SK-N-SH (cell line): ENCODE data around the gene EVC2. TPM values are rescaled to one million over a fixed set of nuclear protein-coding genes. Genes with fewer than 3 reads are reported as not detected.
"Not testable (repeated sequence)": the region's sequence is repeated elsewhere in the genome, so short reads cannot be mapped to it uniquely, and the experiment has no call there.

Experiments
- CTCF ChIA-PET: fragments of 300-600, 350-600 bp; formaldehyde crosslinking; extraction: SDS; loops from one replicate; lab custom pipeline; 2021; lab: Yijun Ruan, JAX
- POLR2A ChIA-PET: fragments of 350-600 bp; sonication (Branson Sonifier 250); formaldehyde crosslinking; extraction: SDS; loops from one replicate; lab custom pipeline; 2020; ENCODE audit warnings: antibody characterized with exemption, inconsistent platforms; lab: Yijun Ruan, JAX
- DNase-seq: peaks from one replicate; pipeline ENCODE4 v3.0.0; 2012
- H2AFZ ChIP-seq: fragments of 200-600 bp; sonication (generic); 2 replicates; pipeline ENCODE4 v1.8.1; 2016; ENCODE audit warnings: antibody characterized with exemption, mild to moderate bottlenecking, low read depth
- H3F3A ChIP-seq: fragments of 200-600 bp; sonication (generic); replicated peaks from 2 replicates; pipeline ENCODE3; 2016; ENCODE audit warnings: antibody characterized with exemption, mild to moderate bottlenecking; ENCODE audit not compliant: insufficient read depth
- H3K27ac ChIP-seq, 2 experiments: fragments of 200-500 bp in 1 of 2; fragments of 200-600 bp in 1 of 2; sonication (Bioruptor generic) in 1 of 2; sonication (generic), shearing (Covaris generic) in 1 of 2; 2 replicates each; pipeline versions ENCODE4 v1.5.1 to v1.6.1; 2014 to 2016; ENCODE audit warnings: low read depth in 2 of 2, inconsistent platforms in 1 of 2, low read length in 1 of 2, mild to moderate bottlenecking in 1 of 2, mixed read lengths in 1 of 2
- H3K27me3 ChIP-seq: fragments of 200-600 bp; sonication (generic), shearing (Covaris generic); 2 replicates; pipeline ENCODE4 v1.6.1; 2016; ENCODE audit warnings: mixed run types; ENCODE audit not compliant: insufficient read depth
- H3K36me3 ChIP-seq, 2 experiments: fragments of 200-500 bp in 1 of 2; fragments of 200-600 bp in 1 of 2; sonication (Bioruptor generic) in 1 of 2; sonication (generic) in 1 of 2; replicated peaks in 1 of 2; 2 replicates each; pipeline versions ENCODE3 to v1.5.1; 2014 to 2016; ENCODE audit warnings: low read length in 1 of 2, mild to moderate bottlenecking in 1 of 2; ENCODE audit not compliant: insufficient read depth in 2 of 2, control insufficient read depth in 1 of 2
- H3K4me1 ChIP-seq, 2 experiments: fragments of 200-500 bp in 1 of 2; fragments of 200-600 bp in 1 of 2; sonication (Bioruptor generic) in 1 of 2; sonication (generic), shearing (Covaris generic) in 1 of 2; 2 replicates each; pipeline versions ENCODE4 v1.5.1 to v1.6.1; 2014 to 2016; ENCODE audit warnings: low read depth in 1 of 2, low read length in 1 of 2, mixed run types in 1 of 2; ENCODE audit not compliant: insufficient read depth in 2 of 2, control insufficient read depth in 1 of 2
- H3K4me2 ChIP-seq: fragments of 200-600 bp; sonication (generic), shearing (Covaris generic); 2 replicates; pipeline ENCODE4 v1.6.1; 2017; ENCODE audit warnings: mixed run types
- H3K4me3 ChIP-seq, 2 experiments: fragments of 200-500 bp in 1 of 2; fragments of 200-600 bp in 1 of 2; sonication (Bioruptor generic) in 1 of 2; sonication (generic), shearing (Covaris generic) in 1 of 2; 2 replicates each; pipeline versions ENCODE4 v1.5.1 to v1.8.1; 2014 to 2016; ENCODE audit warnings: low read depth in 2 of 2, inconsistent platforms in 1 of 2, low read length in 1 of 2, mild to moderate bottlenecking in 1 of 2, mixed read lengths in 1 of 2, moderate library complexity in 1 of 2
- H3K79me2 ChIP-seq: fragments of 200-600 bp; sonication (generic); 2 replicates; pipeline ENCODE4 v1.8.1; 2017; ENCODE audit warnings: mild to moderate bottlenecking; ENCODE audit not compliant: insufficient read depth
- H3K9ac ChIP-seq: fragments of 200-600 bp; sonication (generic); 2 replicates; pipeline ENCODE4 v1.6.1; 2017; ENCODE audit warnings: mixed run types
- H3K9me2 ChIP-seq: fragments of 200-600 bp; sonication (generic); 2 replicates; pipeline ENCODE4 v1.6.1; 2017; ENCODE audit warnings: mixed run types
- H3K9me3 ChIP-seq: fragments of 200-600 bp; sonication (generic); 2 replicates; pipeline ENCODE4 v1.6.1; 2017; ENCODE audit warnings: mixed run types, mild to moderate bottlenecking, moderate library complexity
- H4K20me1 ChIP-seq: fragments of 200-600 bp; sonication (generic); 2 replicates; pipeline ENCODE4 v1.6.1; 2017; ENCODE audit warnings: mild to moderate bottlenecking, mixed run types; ENCODE audit not compliant: insufficient read depth
- ELF1 ChIP-seq: IDR thresholded peaks from 2 replicates; pipeline ENCODE4 v1.4.0; 2012
- EP300 ChIP-seq, 2 experiments: IDR thresholded peaks; 2 replicates each; pipeline versions ENCODE4 v1.4.0 to v1.6.1; 2012; ENCODE audit warnings: borderline replicate concordance in 1 of 2, low read depth in 1 of 2, low read length in 1 of 2
- EZH2phosphoT487 ChIP-seq: fragments of 200-600 bp; sonication (generic); IDR thresholded peaks from 2 replicates; pipeline ENCODE4 v1.6.1; 2017; ENCODE audit warnings: low read depth, mixed run types, mild to moderate bottlenecking, antibody characterized with exemption, moderate library complexity, borderline replicate concordance
- GABPA ChIP-seq: IDR thresholded peaks from 2 replicates; pipeline ENCODE4 v1.4.0; 2012; ENCODE audit warnings: low read depth, mild to moderate bottlenecking
- MEF2A ChIP-seq: IDR thresholded peaks from 2 replicates; pipeline ENCODE4 v1.4.0; 2012; ENCODE audit warnings: low read depth, borderline replicate concordance
- NRF1 ChIP-seq: IDR thresholded peaks from 2 replicates; pipeline ENCODE4 v1.6.1; 2012; ENCODE audit warnings: low read depth, mild to moderate bottlenecking, low read length
- RAD21 ChIP-seq: IDR thresholded peaks from 2 replicates; pipeline ENCODE4 v1.6.1; 2012; ENCODE audit warnings: mild to moderate bottlenecking, low read length
- RXRA ChIP-seq: IDR thresholded peaks from 2 replicates; pipeline ENCODE4 v1.4.0; 2012; ENCODE audit warnings: low read depth, mild to moderate bottlenecking, borderline replicate concordance
- TCF12 ChIP-seq: IDR thresholded peaks from 2 replicates; pipeline ENCODE4 v1.4.0; 2012
- WGBS: methylation state at CpG from one replicate; pipeline ENCODE4 v1.1.6; 2017; ENCODE audit warnings: low lambda C conversion rate; 5-methylcytosine and 5-hydroxymethylcytosine counted together
- polyA plus RNA-seq, 3 experiments: library from polyadenylated mRNA; depleted of rRNA; stranded (reverse); fragments of >200 nt; gene quantifications; 2 replicates each; pipeline ENCODE4 v1.2.3, GENCODE V29; 2012
- TF ChIP-seq, protein P1 (sequence below): fragments of 150-350 bp; IDR thresholded peaks from 2 replicates; pipeline ENCODE4 v1.6.1; 2017; ENCODE audit warnings: antibody characterized with exemption, low read length, low read depth, borderline replicate concordance
- TF ChIP-seq, protein P2 (sequence below): IDR thresholded peaks from 2 replicates; pipeline ENCODE4 v1.4.0; 2012; ENCODE audit warnings: low read depth

The EVC2 gene
- polyA plus RNA-seq, 1 of the 3 experiments (the other 2 are of a cell fraction): not detected

DNA sequence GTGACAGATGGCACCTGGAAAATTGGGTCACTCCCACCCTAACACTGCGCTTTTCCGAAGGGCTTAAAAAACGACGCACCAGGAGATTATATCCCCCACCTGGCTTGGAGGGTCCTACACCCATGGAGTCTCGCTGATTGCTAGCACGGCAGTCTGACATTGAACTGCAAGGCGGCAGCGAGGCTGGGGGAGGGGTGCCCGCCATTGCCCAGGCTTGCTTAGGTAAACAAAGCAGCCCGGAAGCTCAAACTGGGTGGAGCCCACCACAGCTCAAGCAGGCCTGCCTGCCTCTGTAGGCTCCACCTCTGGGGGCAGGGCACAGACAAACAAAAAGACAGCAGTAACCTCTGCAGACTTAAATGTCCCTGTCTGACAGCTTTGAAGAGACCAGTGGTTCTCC lies 114.5 kb downstream of the EVC2 start:
- H3K27me3 ChIP-seq, CTCF ChIA-PET: not testable (repeated sequence)

DNA sequence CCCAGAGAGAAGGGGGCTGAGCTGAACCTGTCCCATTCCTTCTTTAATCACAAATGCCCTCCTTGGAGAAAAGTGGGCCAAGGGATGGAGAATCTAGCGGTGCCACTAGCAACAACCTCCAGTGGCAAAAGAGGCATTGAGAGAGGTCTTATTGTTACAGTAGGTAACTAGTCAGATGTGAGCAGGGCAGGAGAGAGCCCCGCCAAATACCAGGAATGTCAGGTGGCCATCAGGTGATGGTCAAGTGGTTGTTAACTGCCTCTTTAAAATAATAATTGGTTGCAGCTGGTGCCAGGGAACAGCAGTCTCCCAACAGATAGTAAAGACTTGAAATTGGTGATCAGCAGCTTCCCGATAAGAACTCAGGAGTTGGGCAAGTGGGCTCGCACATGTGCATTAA lies 116.1 kb downstream of the EVC2 start:
- no peak overlapping the region for H3K4me3 ChIP-seq
- POLR2A ChIA-PET: no interaction called here
- CTCF ChIA-PET: no interaction called here
- no peaks in the 10 kb centered on the region for H3K36me3 ChIP-seq
- H3K9ac ChIP-seq: no peak overlapping the region
- TF ChIP-seq ELF1 (no peak), RAD21 (no peak), GABPA (no peak), EP300 (IDR thresholded peaks at IDR 0.05; ENCODE audit: borderline replicate concordance in 1 of 2, low read depth in 1 of 2, low read length in 1 of 2) (no peak)
- no peaks in the 10 kb centered on the region for H3K27me3 ChIP-seq
- H4K20me1 ChIP-seq: no peaks in the 10 kb centered on the region
- H3K4me2 ChIP-seq: no peak overlapping the region
- no peaks in the 10 kb centered on the region for H3K9me3 ChIP-seq
- no peaks in the 10 kb centered on the region for H3F3A ChIP-seq
- no peaks in the 10 kb centered on the region for H3K4me1 ChIP-seq
- H2AFZ ChIP-seq: no peak overlapping the region
- H3K9me2 ChIP-seq: no peaks in the 10 kb centered on the region
- 39% methylated on average over 4 of the region's 4 CpGs for WGBS
- no peak for DNase-seq
- H3K27ac ChIP-seq: no peak overlapping the region
- no peaks in the 10 kb centered on the region for H3K79me2 ChIP-seq

More for the DNA sequence above, 114.5 kb downstream of the EVC2 start:
- POLR2A ChIA-PET, H3K79me2 ChIP-seq, DNase-seq, H3F3A ChIP-seq, H4K20me1 ChIP-seq, H3K27ac ChIP-seq, H3K4me2 ChIP-seq, H3K9me2 ChIP-seq, H3K4me1 ChIP-seq, H2AFZ ChIP-seq, H3K9ac ChIP-seq, H3K36me3 ChIP-seq, H3K4me3 ChIP-seq, H3K9me3 ChIP-seq: not testable (repeated sequence)
- WGBS: 61% methylated on average over 4 of the region's 10 CpGs

DNA sequence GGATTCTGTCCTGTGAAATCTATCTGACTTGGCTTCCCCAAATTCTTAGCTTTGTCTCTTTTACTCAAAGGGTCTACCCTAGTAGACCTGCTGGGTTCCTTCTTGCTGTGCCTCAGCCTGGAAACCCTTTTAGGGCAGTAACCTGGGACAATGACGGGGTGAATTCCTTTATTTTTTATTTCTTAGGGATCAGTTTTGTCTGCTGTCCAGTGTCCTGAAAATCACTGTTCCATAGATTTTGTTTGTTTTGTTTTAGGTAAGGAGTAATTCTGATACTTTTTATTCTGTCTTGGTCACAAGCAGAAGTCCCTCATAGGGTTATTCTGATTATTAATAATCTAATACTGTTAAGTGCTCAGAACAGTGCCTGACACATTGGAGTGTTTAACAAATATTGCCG lies 118.9 kb downstream of the EVC2 start:
- Histone ChIP-seq H3K4me3 (no peak overlapping the region), H3K9me2 (no peaks in the 10 kb centered on the region), H2AFZ (no peak overlapping the region), H3K4me2 (no peak overlapping the region), H4K20me1 (no peaks in the 10 kb centered on the region), H3K27ac (no peak overlapping the region), H3K9ac (no peak overlapping the region), H3F3A (no peaks in the 10 kb centered on the region), H3K9me3 (no peaks in the 10 kb centered on the region), H3K27me3 (no peaks in the 10 kb centered on the region), H3K36me3 (no peaks in the 10 kb centered on the region), H3K79me2 (no peaks in the 10 kb centered on the region), H3K4me1 (no peaks in the 10 kb centered on the region)
- ChIA-PET CTCF (no interaction called here), POLR2A (no interaction called here)
- DNase-seq: no peak
- WGBS: 54% methylated on average over 2 of the region's 2 CpGs
- TF ChIP-seq EZH2phosphoT487 (no peak), MEF2A (no peak), RXRA (no peak), TCF12 (no peak), NRF1 (no peak)
- TF ChIP-seq, protein P1, sequence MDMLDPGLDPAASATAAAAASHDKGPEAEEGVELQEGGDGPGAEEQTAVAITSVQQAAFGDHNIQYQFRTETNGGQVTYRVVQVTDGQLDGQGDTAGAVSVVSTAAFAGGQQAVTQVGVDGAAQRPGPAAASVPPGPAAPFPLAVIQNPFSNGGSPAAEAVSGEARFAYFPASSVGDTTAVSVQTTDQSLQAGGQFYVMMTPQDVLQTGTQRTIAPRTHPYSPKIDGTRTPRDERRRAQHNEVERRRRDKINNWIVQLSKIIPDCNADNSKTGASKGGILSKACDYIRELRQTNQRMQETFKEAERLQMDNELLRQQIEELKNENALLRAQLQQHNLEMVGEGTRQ: no peak
- TF ChIP-seq, protein P2, sequence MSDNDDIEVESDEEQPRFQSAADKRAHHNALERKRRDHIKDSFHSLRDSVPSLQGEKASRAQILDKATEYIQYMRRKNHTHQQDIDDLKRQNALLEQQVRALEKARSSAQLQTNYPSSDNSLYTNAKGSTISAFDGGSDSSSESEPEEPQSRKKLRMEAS: no peak
